Left ventricle myocardium inferior (tissue), 1 donor: ENCODE data around the gene EIF3A. TPM values are rescaled to one million over a fixed set of nuclear protein-coding genes. Genes with fewer than 3 reads are reported as not detected.

ENCODE experiments used
- DNase-seq: peaks from one replicate; pipeline ENCODE4 v3.0.0-alpha.2; 2020
- H3K27ac ChIP-seq: fragments of 200-600 bp; replicated peaks from 2 replicates; pipeline ENCODE4 v1.8.0; 2021
- H3K27me3 ChIP-seq: fragments of 200-600 bp; 2 replicates; pipeline ENCODE4 v1.8.0; 2021; ENCODE audit warnings: low read depth
- H3K36me3 ChIP-seq: fragments of 200-600 bp; 2 replicates; pipeline ENCODE4 v1.8.0; 2021
- H3K4me1 ChIP-seq: fragments of 200-600 bp; 2 replicates; pipeline ENCODE4 v1.8.0; 2021
- H3K4me3 ChIP-seq: fragments of 200-600 bp; 2 replicates; pipeline ENCODE4 v1.8.0; 2021; ENCODE audit warnings: mild to moderate bottlenecking, moderate library complexity
- H3K9me3 ChIP-seq: fragments of 200-600 bp; replicated peaks from 2 replicates; pipeline ENCODE4 v1.8.0; 2021
- intact Hi-C: fragments of 100-400 bp; cut with micrococcal nuclease; formaldehyde crosslinking; loops from one replicate; pipeline ENCODE4 v1.11.0; 2022
- total RNA-seq: library from RNA; stranded (reverse); fragmentation: NEBNext Ultra II Directional; extraction: Animal tissue kit (Norgen Biotek cat#: 25700); gene quantifications from one replicate; pipeline ENCODE4 v1.2.1, GENCODE V29; 2021
- TF ChIP-seq, protein P1 (sequence below): fragments of 200-600 bp; IDR thresholded peaks from 2 replicates; pipeline ENCODE4 v1.8.0; 2021; ENCODE audit warnings: antibody characterized with exemption, mild to moderate bottlenecking, borderline replicate concordance
- donor health status: DM: no; HTN: yes; CAD: no; lungs with severe emphysema.

The EIF3A gene
- total RNA-seq, 1 donor from 2014 or later, result 103 TPM

DNA sequence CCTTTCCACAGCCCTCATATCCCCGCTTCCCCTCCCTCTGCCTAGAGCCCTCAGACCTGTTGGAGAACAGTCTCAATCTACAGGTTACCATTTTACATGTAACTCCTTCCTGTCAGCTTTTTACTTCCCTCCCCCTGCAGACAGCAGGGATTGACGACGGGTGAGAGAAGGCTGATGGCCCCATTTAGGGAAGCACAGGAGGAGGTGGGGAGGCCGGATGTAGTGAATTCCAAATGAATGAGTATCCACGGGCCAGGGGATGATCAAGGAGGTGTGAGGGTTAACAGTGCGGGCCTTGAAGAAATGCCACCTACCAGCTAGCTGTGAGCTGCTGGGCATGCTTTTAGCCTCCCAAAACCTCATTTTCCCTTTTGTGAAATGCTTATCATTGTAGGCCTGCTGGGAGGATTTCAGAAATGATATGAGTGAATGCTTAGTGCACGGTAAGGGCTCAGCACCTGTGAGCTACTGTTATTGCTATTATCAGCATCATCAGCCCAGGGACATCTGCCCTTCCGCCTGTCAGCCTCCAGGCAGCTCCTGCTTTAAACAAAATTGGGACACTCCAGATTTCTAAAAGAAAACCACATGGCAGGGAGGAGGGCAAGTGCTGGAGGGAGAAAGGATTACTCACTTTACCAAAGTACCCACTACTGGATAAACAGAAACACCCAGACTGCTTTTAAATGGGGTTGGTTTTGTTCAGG lies 57.6 kb downstream of the EIF3A start:
- H3K27me3 ChIP-seq, result no peaks in the 10 kb centered on the region
- TF ChIP-seq, protein P1, sequence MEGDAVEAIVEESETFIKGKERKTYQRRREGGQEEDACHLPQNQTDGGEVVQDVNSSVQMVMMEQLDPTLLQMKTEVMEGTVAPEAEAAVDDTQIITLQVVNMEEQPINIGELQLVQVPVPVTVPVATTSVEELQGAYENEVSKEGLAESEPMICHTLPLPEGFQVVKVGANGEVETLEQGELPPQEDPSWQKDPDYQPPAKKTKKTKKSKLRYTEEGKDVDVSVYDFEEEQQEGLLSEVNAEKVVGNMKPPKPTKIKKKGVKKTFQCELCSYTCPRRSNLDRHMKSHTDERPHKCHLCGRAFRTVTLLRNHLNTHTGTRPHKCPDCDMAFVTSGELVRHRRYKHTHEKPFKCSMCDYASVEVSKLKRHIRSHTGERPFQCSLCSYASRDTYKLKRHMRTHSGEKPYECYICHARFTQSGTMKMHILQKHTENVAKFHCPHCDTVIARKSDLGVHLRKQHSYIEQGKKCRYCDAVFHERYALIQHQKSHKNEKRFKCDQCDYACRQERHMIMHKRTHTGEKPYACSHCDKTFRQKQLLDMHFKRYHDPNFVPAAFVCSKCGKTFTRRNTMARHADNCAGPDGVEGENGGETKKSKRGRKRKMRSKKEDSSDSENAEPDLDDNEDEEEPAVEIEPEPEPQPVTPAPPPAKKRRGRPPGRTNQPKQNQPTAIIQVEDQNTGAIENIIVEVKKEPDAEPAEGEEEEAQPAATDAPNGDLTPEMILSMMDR, result no peak
- no peaks in the 10 kb centered on the region for H3K36me3 ChIP-seq
- intact Hi-C loops, result no loop called here
- DNase-seq, result no peak
- H3K27ac ChIP-seq, result no peak overlapping the region
- peaks cover 33% of the 10 kb centered on the region for H3K4me1 ChIP-seq
- peaks cover 7% of the 10 kb centered on the region for H3K9me3 ChIP-seq
- no peak overlapping the region for H3K4me3 ChIP-seq

DNA sequence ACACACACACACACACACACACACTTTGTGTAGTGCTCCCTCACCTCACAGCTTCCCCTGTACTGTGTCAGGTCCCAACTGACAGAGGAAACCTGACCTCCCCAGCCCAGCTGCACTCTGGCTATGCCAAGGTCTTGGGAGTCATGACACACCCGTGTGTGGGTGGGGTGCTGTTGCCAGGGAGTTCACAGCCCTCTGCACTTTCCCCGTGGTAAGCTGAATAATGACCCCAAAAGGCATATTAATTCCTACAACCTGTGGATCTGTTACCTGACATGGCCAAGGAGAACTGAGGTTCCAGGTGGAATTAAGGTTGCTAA lies 60.0 kb downstream of the EIF3A start:
- intact Hi-C loops, result no loop called here
- H3K27ac ChIP-seq, result no peak overlapping the region
- peaks cover 7% of the 10 kb centered on the region for H3K9me3 ChIP-seq
- no peaks in the 10 kb centered on the region for H3K27me3 ChIP-seq
- H3K4me1 ChIP-seq, result peaks cover 14% of the 10 kb centered on the region
- H3K36me3 ChIP-seq, result no peaks in the 10 kb centered on the region
- no peak overlapping the region for H3K4me3 ChIP-seq
- DNase-seq, result no peak
- TF ChIP-seq, protein P1, result no peak

DNA sequence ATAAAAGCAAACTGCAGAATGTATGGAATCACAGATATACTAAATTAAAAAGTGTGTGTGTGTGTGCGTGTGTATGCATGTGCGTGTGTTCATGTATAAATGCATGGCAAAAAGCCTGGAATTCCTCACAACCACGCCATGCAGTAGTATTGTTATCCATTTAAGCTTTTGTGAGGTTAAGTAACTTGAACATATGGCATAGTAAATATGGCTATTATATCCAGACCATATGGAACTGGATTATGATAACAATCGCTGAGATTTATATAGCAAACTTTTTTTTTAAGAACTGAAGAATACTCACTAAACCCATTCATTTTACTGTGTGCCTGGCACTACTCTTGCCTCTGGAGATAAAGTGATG lies 73.4 kb downstream of the EIF3A start:
- intact Hi-C loops, result no loop called here
- no peaks in the 10 kb centered on the region for H3K36me3 ChIP-seq
- DNase-seq, result no peak
- no peak overlapping the region for H3K27ac ChIP-seq
- H3K4me1 ChIP-seq, result peaks cover 7% of the 10 kb centered on the region
- H3K4me3 ChIP-seq, result no peak overlapping the region
- H3K27me3 ChIP-seq, result no peaks in the 10 kb centered on the region
- TF ChIP-seq, protein P1, result no peak
- H3K9me3 ChIP-seq, result no peaks in the 10 kb centered on the region

DNA sequence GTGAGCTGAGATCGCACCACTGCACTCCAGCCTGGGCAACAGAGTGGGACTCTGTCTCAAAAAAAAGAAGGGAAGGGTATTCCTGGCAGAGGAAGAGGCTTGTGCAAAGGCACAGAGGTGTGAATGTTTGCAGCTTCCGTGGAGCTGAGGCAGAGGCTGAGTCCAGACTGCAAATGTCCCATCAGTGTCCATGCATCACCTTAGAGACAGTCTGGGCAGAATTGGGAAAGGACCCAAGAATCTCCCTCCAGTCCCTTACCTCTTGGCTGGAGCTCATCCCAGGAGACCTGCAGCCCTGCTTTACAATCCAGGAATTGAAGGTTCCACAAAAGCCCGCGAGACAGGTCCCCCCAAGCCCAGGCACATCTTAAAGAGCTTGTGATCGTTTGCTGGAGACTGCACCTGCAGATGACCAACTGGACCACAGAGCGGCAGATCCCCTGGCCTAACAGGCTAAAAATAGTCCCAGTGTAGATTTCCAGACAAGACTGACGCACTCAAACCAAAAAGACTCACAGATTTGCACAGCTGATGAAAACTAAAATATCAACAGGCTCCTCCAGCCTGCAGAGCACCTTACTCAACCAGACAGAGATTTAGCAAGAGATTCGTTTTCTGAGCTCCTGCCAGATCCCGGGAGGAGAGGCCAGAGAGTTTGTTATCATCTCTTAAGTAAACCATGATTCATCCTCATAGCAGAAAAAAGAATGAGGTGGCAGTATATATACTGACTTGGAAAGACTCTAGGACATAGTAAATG lies 74.0 kb downstream of the EIF3A start:
- Histone ChIP-seq H3K27ac (no peak overlapping the region), H3K4me1 (peaks cover 7% of the 10 kb centered on the region), H3K27me3 (no peaks in the 10 kb centered on the region), H3K36me3 (no peaks in the 10 kb centered on the region), H3K9me3 (no peaks in the 10 kb centered on the region), H3K4me3 (no peak overlapping the region)
- TF ChIP-seq, protein P1, result no peak
- DNase-seq, result no peak
- intact Hi-C loops, result no loop called here

DNA sequence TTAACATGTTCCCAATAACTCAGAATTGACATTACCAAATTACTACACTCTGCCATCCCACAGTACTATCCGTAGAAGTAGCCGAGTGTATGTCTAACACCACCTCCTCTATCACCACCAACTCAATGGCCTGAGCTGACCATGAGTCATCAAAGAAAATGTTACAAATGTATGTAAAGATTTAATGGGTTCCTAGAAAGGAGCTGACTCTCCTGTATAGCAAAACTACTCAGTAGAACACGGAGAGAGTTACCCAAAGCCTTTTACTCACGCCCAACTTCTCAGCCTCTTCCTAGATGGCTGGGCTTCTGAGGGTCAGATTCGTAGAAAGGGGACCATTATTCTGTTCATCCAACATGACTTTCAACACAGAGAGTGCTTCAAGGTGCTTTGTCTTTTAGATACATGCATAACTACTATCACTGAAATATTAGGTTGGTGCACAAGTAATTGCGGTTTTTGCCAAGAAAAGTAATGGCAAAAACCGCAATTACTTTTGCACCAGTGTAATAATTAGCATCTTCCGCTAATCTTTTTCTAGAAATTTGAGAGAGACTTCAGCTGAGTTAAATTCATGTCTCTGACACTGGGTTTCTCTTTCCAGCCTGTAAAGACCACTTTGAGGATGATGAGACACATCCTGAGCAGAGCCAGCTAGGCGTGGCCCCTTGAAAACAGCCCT lies 75.1 kb downstream of the EIF3A start:
- H3K4me3 ChIP-seq, result no peak overlapping the region
- H3K9me3 ChIP-seq, result no peaks in the 10 kb centered on the region
- no peaks in the 10 kb centered on the region for H3K36me3 ChIP-seq
- H3K27me3 ChIP-seq, result no peaks in the 10 kb centered on the region
- H3K4me1 ChIP-seq, result peaks cover 7% of the 10 kb centered on the region
- TF ChIP-seq, protein P1, result no peak
- DNase-seq, result no peak
- intact Hi-C loops, result no loop called here
- no peak overlapping the region for H3K27ac ChIP-seq
